SK-N-SH treated with all-trans-retinoic acid at 6 μM for 48 hours (cell line): ENCODE measurements around the gene PCF11.

ENCODE experiments used
- ATAC-seq: fragments of 200-7000 bp; cut with Tn5 transposase; 3 replicates; pipeline ENCODE4 v1.9.1; 2020; ENCODE audit warnings: mild to moderate bottlenecking, moderate library complexity
- BACH2 ChIP-seq: fragments of 250-450 bp; sonication (Bioruptor Pico); IDR thresholded peaks from 2 replicates; pipeline ENCODE4 v1.9.0; 2021; ENCODE audit warnings: mild to moderate bottlenecking, borderline replicate concordance
- CSRNP3 ChIP-seq: fragments of 250-450 bp; sonication (Bioruptor Pico); IDR thresholded peaks from 2 replicates; pipeline ENCODE4 v1.5.1; 2021; ENCODE audit warnings: mild to moderate bottlenecking, moderate library complexity
- GLIS3 ChIP-seq: fragments of 250-450 bp; sonication (Bioruptor Pico); IDR thresholded peaks from 2 replicates; pipeline ENCODE4 v1.5.0; 2020; ENCODE audit warnings: mild to moderate bottlenecking, moderate library complexity
- ISL1 ChIP-seq: fragments of 250-450 bp; sonication (Bioruptor Pico); IDR thresholded peaks from 2 replicates; pipeline ENCODE4 v2.1.2; 2022; ENCODE audit warnings: mild to moderate bottlenecking, moderate library complexity
- OSR1 ChIP-seq: fragments of 250-450 bp; sonication (Bioruptor Pico); IDR thresholded peaks from 2 replicates; pipeline ENCODE4 v1.8.0; 2022; ENCODE audit warnings: moderate library complexity, mild to moderate bottlenecking, inconsistent platforms
- PPARA ChIP-seq: fragments of 250-450 bp; sonication (Bioruptor Pico); IDR thresholded peaks from 2 replicates; pipeline ENCODE4 v1.5.0; 2020; ENCODE audit warnings: mild to moderate bottlenecking, borderline replicate concordance
- RARB ChIP-seq: fragments of 250-450 bp; sonication (Bioruptor Pico); IDR thresholded peaks from 2 replicates; pipeline ENCODE4 v1.8.0; 2021; ENCODE audit warnings: mild to moderate bottlenecking, moderate library complexity
- SNAI2 ChIP-seq: fragments of 250-450 bp; sonication (Bioruptor Pico); IDR thresholded peaks from 2 replicates; pipeline ENCODE4 v1.5.0; 2020; ENCODE audit warnings: mild to moderate bottlenecking, moderate library complexity
- TCF4 ChIP-seq: fragments of 250-450 bp; sonication (Bioruptor Pico); IDR thresholded peaks from 2 replicates; pipeline ENCODE4 v1.8.0; 2021; ENCODE audit warnings: mild to moderate bottlenecking, moderate library complexity, borderline replicate concordance
- TOX ChIP-seq: fragments of 250-450 bp; sonication (Bioruptor Pico); IDR thresholded peaks from 2 replicates; pipeline ENCODE4 v1.8.0; 2021; ENCODE audit warnings: mild to moderate bottlenecking, moderate library complexity, borderline replicate concordance
- TSHZ2 ChIP-seq: fragments of 250-450 bp; sonication (Bioruptor Pico); IDR thresholded peaks from 2 replicates; pipeline ENCODE4 v1.5.0; 2020; ENCODE audit warnings: mild to moderate bottlenecking, moderate library complexity
- ZFP3 ChIP-seq: fragments of 250-450 bp; sonication (Bioruptor Pico); IDR thresholded peaks from 2 replicates; pipeline ENCODE4 v1.5.0; 2020; ENCODE audit warnings: mild to moderate bottlenecking, moderate library complexity
- ZFP30 ChIP-seq: fragments of 450-650 bp; formaldehyde crosslinking; IDR thresholded peaks from 2 replicates; pipeline ENCODE4 v1.5.0; 2022; ENCODE audit warnings: mild to moderate bottlenecking, moderate library complexity
- ZNF565 ChIP-seq: fragments of 450-650 bp; formaldehyde crosslinking; conservative IDR thresholded peaks from 2 replicates; pipeline ENCODE4 v1.5.0; 2020; ENCODE audit warnings: low read depth, mild to moderate bottlenecking, moderate library complexity
- TF ChIP-seq, protein P1 (sequence below): fragments of 250-450 bp; sonication (Bioruptor Pico); IDR thresholded peaks from 2 replicates; pipeline ENCODE4 v1.8.0; 2020; ENCODE audit warnings: mild to moderate bottlenecking, moderate library complexity, borderline replicate concordance
- TF ChIP-seq, protein P2 (sequence below): fragments of 250-450 bp; sonication (Bioruptor Pico); IDR thresholded peaks from 2 replicates; pipeline ENCODE4 v1.8.0; 2021; ENCODE audit warnings: low read depth, mild to moderate bottlenecking, moderate library complexity, borderline replicate concordance

The PCF11 gene

GRCh38 chr11:83195143-83195466 lies 38.2 kb downstream of the PCF11 start:
- peak; percentile 7; the same call in 1 of the 3 replicates for ATAC-seq
- TF ChIP-seq, protein P1, sequence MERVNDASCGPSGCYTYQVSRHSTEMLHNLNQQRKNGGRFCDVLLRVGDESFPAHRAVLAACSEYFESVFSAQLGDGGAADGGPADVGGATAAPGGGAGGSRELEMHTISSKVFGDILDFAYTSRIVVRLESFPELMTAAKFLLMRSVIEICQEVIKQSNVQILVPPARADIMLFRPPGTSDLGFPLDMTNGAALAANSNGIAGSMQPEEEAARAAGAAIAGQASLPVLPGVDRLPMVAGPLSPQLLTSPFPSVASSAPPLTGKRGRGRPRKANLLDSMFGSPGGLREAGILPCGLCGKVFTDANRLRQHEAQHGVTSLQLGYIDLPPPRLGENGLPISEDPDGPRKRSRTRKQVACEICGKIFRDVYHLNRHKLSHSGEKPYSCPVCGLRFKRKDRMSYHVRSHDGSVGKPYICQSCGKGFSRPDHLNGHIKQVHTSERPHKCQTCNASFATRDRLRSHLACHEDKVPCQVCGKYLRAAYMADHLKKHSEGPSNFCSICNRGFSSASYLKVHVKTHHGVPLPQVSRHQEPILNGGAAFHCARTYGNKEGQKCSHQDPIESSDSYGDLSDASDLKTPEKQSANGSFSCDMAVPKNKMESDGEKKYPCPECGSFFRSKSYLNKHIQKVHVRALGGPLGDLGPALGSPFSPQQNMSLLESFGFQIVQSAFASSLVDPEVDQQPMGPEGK (CRISPR knock-in tag), result no peak
- no peak for TF ChIP-seq ZNF565 (CRISPR knock-in tag)
- TF ChIP-seq ISL1 (CRISPR knock-in tag), result no peak
- no peak for TF ChIP-seq SNAI2 (CRISPR knock-in tag)
- TF ChIP-seq TCF4, result no peak
- no peak for TF ChIP-seq ZFP30 (CRISPR knock-in tag)
- no peak for TF ChIP-seq ZFP3 (CRISPR knock-in tag)
- TF ChIP-seq PPARA (CRISPR knock-in tag), result no peak
- TF ChIP-seq CSRNP3 (CRISPR knock-in tag), result no peak
- no peak for TF ChIP-seq TOX (CRISPR knock-in tag)
- no peak for TF ChIP-seq GLIS3 (CRISPR knock-in tag)
- TF ChIP-seq BACH2 (CRISPR knock-in tag), result no peak
- TF ChIP-seq, protein P2, sequence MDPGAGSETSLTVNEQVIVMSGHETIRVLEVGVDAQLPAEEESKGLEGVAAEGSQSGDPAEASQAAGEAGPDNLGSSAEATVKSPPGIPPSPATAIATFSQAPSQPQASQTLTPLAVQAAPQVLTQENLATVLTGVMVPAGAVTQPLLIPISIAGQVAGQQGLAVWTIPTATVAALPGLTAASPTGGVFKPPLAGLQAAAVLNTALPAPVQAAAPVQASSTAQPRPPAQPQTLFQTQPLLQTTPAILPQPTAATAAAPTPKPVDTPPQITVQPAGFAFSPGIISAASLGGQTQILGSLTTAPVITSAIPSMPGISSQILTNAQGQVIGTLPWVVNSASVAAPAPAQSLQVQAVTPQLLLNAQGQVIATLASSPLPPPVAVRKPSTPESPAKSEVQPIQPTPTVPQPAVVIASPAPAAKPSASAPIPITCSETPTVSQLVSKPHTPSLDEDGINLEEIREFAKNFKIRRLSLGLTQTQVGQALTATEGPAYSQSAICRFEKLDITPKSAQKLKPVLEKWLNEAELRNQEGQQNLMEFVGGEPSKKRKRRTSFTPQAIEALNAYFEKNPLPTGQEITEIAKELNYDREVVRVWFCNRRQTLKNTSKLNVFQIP, result no peak
- no peak for TF ChIP-seq TSHZ2 (CRISPR knock-in tag)
- no peak for TF ChIP-seq RARB (CRISPR knock-in tag)

DNA sequence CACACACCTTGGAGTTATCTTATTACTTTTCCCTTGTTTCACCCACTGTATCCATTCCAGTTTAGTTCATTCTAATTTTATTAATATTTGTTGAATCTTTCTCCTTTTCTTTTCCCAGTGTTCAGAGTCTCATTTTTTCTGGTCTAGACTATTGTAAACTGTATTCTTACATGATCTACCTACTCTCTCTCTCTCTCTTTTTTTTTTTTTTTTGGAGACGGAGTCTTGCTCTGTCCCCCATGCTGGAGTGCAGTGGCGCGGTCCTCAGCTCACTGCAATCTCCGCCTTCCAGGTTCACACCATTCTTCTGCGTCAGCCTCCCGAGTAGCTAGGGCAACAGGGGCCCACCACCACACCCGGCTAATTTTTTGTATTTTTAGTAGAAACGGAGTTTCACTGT lies 38.7 kb downstream of the PCF11 start:
- ATAC-seq, result no peak
- TF ChIP-seq, protein P1 (CRISPR knock-in tag), result no peak
- TF ChIP-seq, protein P2, result no peak
- TF ChIP-seq RARB (CRISPR knock-in tag) (no peak), GLIS3 (CRISPR knock-in tag) (no peak), OSR1 (CRISPR knock-in tag) (no peak), TSHZ2 (CRISPR knock-in tag) (no peak), CSRNP3 (CRISPR knock-in tag) (no peak), PPARA (CRISPR knock-in tag) (no peak), TOX (CRISPR knock-in tag) (no peak)
